ENCODE data around the gene HSFX2. TPM values are rescaled to one million over a fixed set of nuclear protein-coding genes. Genes with fewer than 3 reads are reported as not detected.
"Not testable (repeated sequence)": the region's sequence is repeated elsewhere in the genome, so short reads cannot be mapped to it uniquely, and the experiment has no call there.

Gene HSFX2
- total RNA-seq, 4 donors from 2014 or later: not detected

- Histone ChIP-seq H3K9me3 (no peaks in the 10 kb centered on the region), H3K4me1 (peaks cover 0 to 15% (median 0%) of the 10 kb centered on the region in 4 donors), H3K4me3 (peak overlapping the region; percentile 65 to 87 (median 80)), H3K36me3 (no peaks in the 10 kb centered on the region), H3K27ac (peak overlapping the region; percentile 80 to 86 (median 84)), H3K27me3 (no peaks in the 10 kb centered on the region)
- TF ChIP-seq CTCF (IDR thresholded peaks at IDR 0.05): peak in 3 of 5 experiments; percentile 7 to 10 (median 9)
- TF ChIP-seq POLR2A (IDR thresholded peaks at IDR 0.05): no peak
- no peak for TF ChIP-seq EP300 (IDR thresholded peaks at IDR 0.05; ENCODE audit: low read depth)
- in situ Hi-C loops (cut with MboI; ENCODE audit: low pct_ligation_motif_present in 1 of 4, low pct_unique_long_range_greater_than_20kb in 1 of 4, low sequenced_read_pairs in 3 of 4): loop anchor here in 1 of 4 donors (25.0 kb wide), 1 partner anchor 118 kb away; the partner anchor contains the start of gene IDS
- 20 to 42% methylated on average over 1 to 16 of the region's 16 CpGs for WGBS, 2 donors (ENCODE audit: low coverage in 1 of 2)
- no peak for DNase-seq
- intact Hi-C loops (cut with DNase I; ENCODE audit: low total_unique reads): loop anchor here (5.0 kb wide), 1 partner anchor 427 kb away; no protein-coding TSS in a partner anchor
Measured at GRCh38 chrX:149630681-149631233, 35.6 kb upstream of the HSFX2 start.

GRCh38 chrX:149629730-149630387, 34.7 kb upstream of the HSFX2 start:
- H3K36me3 ChIP-seq: no peaks in the 10 kb centered on the region
- peaks cover 0 to 15% (median 0%) of the 10 kb centered on the region in 4 donors for H3K4me1 ChIP-seq
- 73 to 100% methylated on average over 2 to 5 of the region's 5 CpGs for WGBS, 2 donors (ENCODE audit: low coverage in 1 of 2)
- no peak for DNase-seq
- H3K4me3 ChIP-seq: peak overlapping the region in 1 of 4 donors; percentile 87
- in situ Hi-C loops (cut with MboI; ENCODE audit: low pct_ligation_motif_present in 1 of 4, low pct_unique_long_range_greater_than_20kb in 1 of 4, low sequenced_read_pairs in 3 of 4) (loop anchor here in 1 of 4 donors (25.0 kb wide), 1 partner anchor 118 kb away; the partner anchor contains the start of gene IDS), intact Hi-C loops (cut with DNase I; ENCODE audit: low total_unique reads) (loop anchor here (5.0 kb wide), 1 partner anchor 427 kb away; no protein-coding TSS in a partner anchor)
- no peaks in the 10 kb centered on the region for H3K9me3 ChIP-seq
- no peak overlapping the region for H3K27ac ChIP-seq
- TF ChIP-seq POLR2A (IDR thresholded peaks at IDR 0.05) (no peak), CTCF (IDR thresholded peaks at IDR 0.05) (no peak), EP300 (IDR thresholded peaks at IDR 0.05; ENCODE audit: low read depth) (no peak), POLR2AphosphoS5 (IDR thresholded peaks at IDR 0.05) (no peak)
- H3K27me3 ChIP-seq: no peaks in the 10 kb centered on the region

- Histone ChIP-seq H3K36me3 (no peaks in the 10 kb centered on the region), H3K27ac (no peak overlapping the region), H3K27me3 (no peaks in the 10 kb centered on the region), H3K9me3 (no peaks in the 10 kb centered on the region), H3K4me1 (peaks cover 0 to 15% (median 0%) of the 10 kb centered on the region in 4 donors), H3K4me3 (no peak overlapping the region)
- TF ChIP-seq POLR2A (IDR thresholded peaks at IDR 0.05) (no peak), CTCF (IDR thresholded peaks at IDR 0.05) (no peak), EP300 (IDR thresholded peaks at IDR 0.05; ENCODE audit: low read depth) (no peak), POLR2AphosphoS5 (IDR thresholded peaks at IDR 0.05) (no peak)
- intact Hi-C loops (cut with DNase I; ENCODE audit: low total_unique reads): no loop called here
- in situ Hi-C loops (cut with MboI; ENCODE audit: low pct_ligation_motif_present in 1 of 4, low pct_unique_long_range_greater_than_20kb in 1 of 4, low sequenced_read_pairs in 3 of 4): loop anchor here in 1 of 4 donors (25.0 kb wide), 1 partner anchor 116 kb away; the partner anchor contains the start of gene IDS
- 83% methylated on average over 2 of the region's 2 CpGs; no CpG with 5 or more reads in 1 of the 2 donors for WGBS, 2 donors (ENCODE audit: low coverage in 1 of 2)
- DNase-seq: no peak
Measured at GRCh38 chrX:149628768-149629167, 33.7 kb upstream of the HSFX2 start.

GRCh38 chrX:149628280-149628679, 33.2 kb upstream of the HSFX2 start:
- no peak for TF ChIP-seq CTCF (IDR thresholded peaks at IDR 0.05)
- no peak for TF ChIP-seq EP300 (IDR thresholded peaks at IDR 0.05; ENCODE audit: low read depth)
- TF ChIP-seq POLR2AphosphoS5 (IDR thresholded peaks at IDR 0.05): no peak
- TF ChIP-seq POLR2A (IDR thresholded peaks at IDR 0.05): no peak
- Histone ChIP-seq H3K4me3 (no peak overlapping the region), H3K27ac (no peak overlapping the region), H3K9me3 (no peaks in the 10 kb centered on the region), H3K27me3 (no peaks in the 10 kb centered on the region), H3K36me3 (no peaks in the 10 kb centered on the region), H3K4me1 (peaks cover 0 to 15% (median 0%) of the 10 kb centered on the region in 4 donors)
- WGBS, 2 donors (ENCODE audit: low coverage in 1 of 2): 86% methylated on average over 3 of the region's 3 CpGs; no CpG with 5 or more reads in 1 of the 2 donors
- in situ Hi-C loops (cut with MboI; ENCODE audit: low pct_ligation_motif_present in 1 of 4, low pct_unique_long_range_greater_than_20kb in 1 of 4, low sequenced_read_pairs in 3 of 4): loop anchor here in 1 of 4 donors (25.0 kb wide), 1 partner anchor 116 kb away; the partner anchor contains the start of gene IDS
- no peak for DNase-seq
- intact Hi-C loops (cut with DNase I; ENCODE audit: low total_unique reads): no loop called here

GRCh38 chrX:149626829-149627228, 31.7 kb upstream of the HSFX2 start:
- H3K27me3 ChIP-seq; DNase-seq; H3K27ac ChIP-seq; intact Hi-C loops (cut with DNase I; ENCODE audit: low total_unique reads); H3K9me3 ChIP-seq; H3K36me3 ChIP-seq; H3K4me3 ChIP-seq: not testable (repeated sequence)
- WGBS, 2 donors (ENCODE audit: low coverage in 1 of 2): 79 to 90% methylated on average over 3 to 8 of the region's 8 CpGs
- in situ Hi-C loops (cut with MboI; ENCODE audit: low pct_ligation_motif_present in 1 of 4, low pct_unique_long_range_greater_than_20kb in 1 of 4, low sequenced_read_pairs in 3 of 4): loop anchor here in 1 of 4 donors (25.0 kb wide), 1 partner anchor 115 kb away; the partner anchor contains the start of gene IDS
- peaks cover 0 to 11% (median 0%) of the 10 kb centered on the region in 4 donors for H3K4me1 ChIP-seq

GRCh38 chrX:149619662-149620061, 24.5 kb upstream of the HSFX2 start:
- intact Hi-C loops (cut with DNase I; ENCODE audit: low total_unique reads); H3K36me3 ChIP-seq; H3K27me3 ChIP-seq; H3K9me3 ChIP-seq; DNase-seq; H3K4me1 ChIP-seq; H3K27ac ChIP-seq; H3K4me3 ChIP-seq: not testable (repeated sequence)
- WGBS, 2 donors (ENCODE audit: low coverage in 1 of 2): 67% methylated on average over 1 of the region's 1 CpG; no CpG with 5 or more reads in 1 of the 2 donors
- in situ Hi-C loops (cut with MboI; ENCODE audit: low pct_ligation_motif_present in 1 of 4, low pct_unique_long_range_greater_than_20kb in 1 of 4, low sequenced_read_pairs in 3 of 4): loop anchor here in 2 of 4 donors (25.0 kb wide), 1 partner anchor 107 kb away; the partner anchor contains the start of gene IDS (in 2 of the 2)

Measured in transverse colon (tissue), 4 donors.